ENCODE results near the gene PROX2.

Gene PROX2

GRCh38 chr14:74909501-74909900 is 33.6 kb upstream of the PROX2 start:
- H3K27me3 ChIP-seq (ENCODE audit: insufficient read depth, poor library complexity, severe bottlenecking) = no peaks in the 10 kb centered on the region
- no peak for TF ChIP-seq SPI1 (IDR thresholded peaks at IDR 0.05; ENCODE audit: borderline replicate concordance, low read depth)
- no peak for TF ChIP-seq GABPA (IDR thresholded peaks at IDR 0.05; ENCODE audit: low read depth)
- TF ChIP-seq POLR2AphosphoS5 (IDR thresholded peaks at IDR 0.05; ENCODE audit: low read depth) = no peak
- no peak for TF ChIP-seq REST (IDR thresholded peaks at IDR 0.05; ENCODE audit: insufficient replicate concordance, low read depth)
- TF ChIP-seq, protein P1, sequence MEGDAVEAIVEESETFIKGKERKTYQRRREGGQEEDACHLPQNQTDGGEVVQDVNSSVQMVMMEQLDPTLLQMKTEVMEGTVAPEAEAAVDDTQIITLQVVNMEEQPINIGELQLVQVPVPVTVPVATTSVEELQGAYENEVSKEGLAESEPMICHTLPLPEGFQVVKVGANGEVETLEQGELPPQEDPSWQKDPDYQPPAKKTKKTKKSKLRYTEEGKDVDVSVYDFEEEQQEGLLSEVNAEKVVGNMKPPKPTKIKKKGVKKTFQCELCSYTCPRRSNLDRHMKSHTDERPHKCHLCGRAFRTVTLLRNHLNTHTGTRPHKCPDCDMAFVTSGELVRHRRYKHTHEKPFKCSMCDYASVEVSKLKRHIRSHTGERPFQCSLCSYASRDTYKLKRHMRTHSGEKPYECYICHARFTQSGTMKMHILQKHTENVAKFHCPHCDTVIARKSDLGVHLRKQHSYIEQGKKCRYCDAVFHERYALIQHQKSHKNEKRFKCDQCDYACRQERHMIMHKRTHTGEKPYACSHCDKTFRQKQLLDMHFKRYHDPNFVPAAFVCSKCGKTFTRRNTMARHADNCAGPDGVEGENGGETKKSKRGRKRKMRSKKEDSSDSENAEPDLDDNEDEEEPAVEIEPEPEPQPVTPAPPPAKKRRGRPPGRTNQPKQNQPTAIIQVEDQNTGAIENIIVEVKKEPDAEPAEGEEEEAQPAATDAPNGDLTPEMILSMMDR (IDR thresholded peaks at IDR 0.05; ENCODE audit: insufficient read depth, low read length) = no peak
- no peak for DNase-seq (ENCODE audit: low read depth in 1 of 2, low spot score in 1 of 2)
- no peak overlapping the region for H3K4me3 ChIP-seq (replicated peaks; ENCODE audit: insufficient read depth, low read length)
- H3K27ac ChIP-seq (replicated peaks) = no peak overlapping the region

GRCh38 chr14:74908861-74909341 is 33.0 kb upstream of the PROX2 start:
- no peak for TF ChIP-seq REST (IDR thresholded peaks at IDR 0.05; ENCODE audit: insufficient replicate concordance, low read depth)
- TF ChIP-seq, protein P1 (IDR thresholded peaks at IDR 0.05; ENCODE audit: insufficient read depth, low read length) = no peak
- no peak for TF ChIP-seq POLR2AphosphoS5 (IDR thresholded peaks at IDR 0.05; ENCODE audit: low read depth)
- no peak for TF ChIP-seq GABPA (IDR thresholded peaks at IDR 0.05; ENCODE audit: low read depth)
- no peak for TF ChIP-seq SPI1 (IDR thresholded peaks at IDR 0.05; ENCODE audit: borderline replicate concordance, low read depth)
- H3K4me3 ChIP-seq (replicated peaks; ENCODE audit: insufficient read depth, low read length) = no peak overlapping the region
- no peak overlapping the region for H3K27ac ChIP-seq (replicated peaks)
- no peaks in the 10 kb centered on the region for H3K27me3 ChIP-seq (ENCODE audit: insufficient read depth, poor library complexity, severe bottlenecking)
- DNase-seq (ENCODE audit: low read depth in 1 of 2, low spot score in 1 of 2) = no peak

- no peak for DNase-seq (ENCODE audit: low read depth in 1 of 2, low spot score in 1 of 2)
- no peak overlapping the region for H3K4me3 ChIP-seq (replicated peaks; ENCODE audit: insufficient read depth, low read length)
- TF ChIP-seq POLR2AphosphoS5 (IDR thresholded peaks at IDR 0.05; ENCODE audit: low read depth) (no peak), GABPA (IDR thresholded peaks at IDR 0.05; ENCODE audit: low read depth) (no peak), REST (IDR thresholded peaks at IDR 0.05; ENCODE audit: insufficient replicate concordance, low read depth) (no peak)
- TF ChIP-seq, protein P1 (IDR thresholded peaks at IDR 0.05; ENCODE audit: insufficient read depth, low read length) = no peak
- H3K27me3 ChIP-seq (ENCODE audit: insufficient read depth, poor library complexity, severe bottlenecking) = no peaks in the 10 kb centered on the region
- no peak overlapping the region for H3K27ac ChIP-seq (replicated peaks)
These were observed 31.8 kb upstream of the PROX2 start for GRCh38 chr14:74907744-74908143.

Data from HL-60 (cell line).